K562 (cell line): Measurements from ENCODE around the gene BRME1. TPM values are rescaled to one million over a fixed set of nuclear protein-coding genes. Genes with fewer than 3 reads are reported as not detected.

Source experiments
- CBX1 ChIP-seq: sonication (generic); IDR thresholded peaks from 2 replicates; pipeline ENCODE4 v1.6.1; 2016; ENCODE audit warnings: antibody characterized with exemption, low read depth, mild to moderate bottlenecking
- LEF1 ChIP-seq: fragments of 450-650 bp; IDR thresholded peaks from 2 replicates; pipeline ENCODE4 v1.6.1; 2016; ENCODE audit warnings: mild to moderate bottlenecking
- NUFIP1 ChIP-seq: fragments of 450-650 bp; IDR thresholded peaks from 2 replicates; pipeline ENCODE4 v1.6.1; 2018; ENCODE audit not compliant: partially characterized antibody
- TAF15 ChIP-seq: fragments of 200-400 bp; formaldehyde crosslinking; IDR thresholded peaks from 2 replicates; pipeline ENCODE4 v1.6.1; 2017; ENCODE audit warnings: mild to moderate bottlenecking, low read depth, low read length, moderate library complexity
- TOE1 ChIP-seq, 2 experiments: fragments of 450-650 bp in 1 of 2; sonication (generic) in 1 of 2; formaldehyde crosslinking in 1 of 2; IDR thresholded peaks; 2 replicates each; pipeline versions ENCODE4 v1.7.1 to v1.8.0; 2016 to 2022; ENCODE audit warnings: borderline replicate concordance in 2 of 2, mild to moderate bottlenecking in 2 of 2, antibody characterized with exemption in 1 of 2, inconsistent platforms in 1 of 2, low read depth in 1 of 2, missing genetic modification reagents in 1 of 2, moderate library complexity in 1 of 2
- polyA plus RNA-seq, 8 experiments: library from polyadenylated mRNA; depleted of rRNA in 4 of 8; stranded (reverse) in 5 of 8; unstranded in 3 of 8; fragments of >200 nt; fragmentation: Nextera tagmentation in 2 of 8; fragmentation: Illumina TruSeq in 1 of 8; extraction: Ambion mirVana in 2 of 8; extraction: Trizol in 1 of 8; gene quantifications; 2 replicates each; pipeline versions ENCODE4 v1.2.1 to v1.2.3, GENCODE V29; 2011 to 2014; ENCODE audit warnings: inconsistent platforms in 1 of 8, missing spikeins in 1 of 8
- total RNA-seq, 7 experiments: library from RNA; depleted of rRNA in 6 of 7; stranded (reverse); fragments of >200 nt in 6 of 7; fragmentation: Illumina TruSeq in 2 of 7; extraction: Trizol in 2 of 7; gene quantifications; 2 replicates each; pipeline versions ENCODE4 v1.2.1 to v1.2.3, GENCODE V29; 2011 to 2021; ENCODE audit warnings: low replicate concordance in 1 of 7
- TF ChIP-seq, protein P1 (sequence below), 2 experiments: fragments of 450-650 bp; formaldehyde crosslinking in 1 of 2; IDR thresholded peaks; 2 replicates each; pipeline versions ENCODE4 v1.4.0 to v1.6.1; 2014 to 2020; ENCODE audit warnings: mild to moderate bottlenecking in 2 of 2, borderline replicate concordance in 1 of 2, low read depth in 1 of 2

The BRME1 gene
- total and polyA plus RNA-seq, 9 of the 15 experiments (the other 6 are each of a cell fraction or from before 2014, with no cell fraction given), result 0.75 to 6.1 (median 3.6) TPM

DNA sequence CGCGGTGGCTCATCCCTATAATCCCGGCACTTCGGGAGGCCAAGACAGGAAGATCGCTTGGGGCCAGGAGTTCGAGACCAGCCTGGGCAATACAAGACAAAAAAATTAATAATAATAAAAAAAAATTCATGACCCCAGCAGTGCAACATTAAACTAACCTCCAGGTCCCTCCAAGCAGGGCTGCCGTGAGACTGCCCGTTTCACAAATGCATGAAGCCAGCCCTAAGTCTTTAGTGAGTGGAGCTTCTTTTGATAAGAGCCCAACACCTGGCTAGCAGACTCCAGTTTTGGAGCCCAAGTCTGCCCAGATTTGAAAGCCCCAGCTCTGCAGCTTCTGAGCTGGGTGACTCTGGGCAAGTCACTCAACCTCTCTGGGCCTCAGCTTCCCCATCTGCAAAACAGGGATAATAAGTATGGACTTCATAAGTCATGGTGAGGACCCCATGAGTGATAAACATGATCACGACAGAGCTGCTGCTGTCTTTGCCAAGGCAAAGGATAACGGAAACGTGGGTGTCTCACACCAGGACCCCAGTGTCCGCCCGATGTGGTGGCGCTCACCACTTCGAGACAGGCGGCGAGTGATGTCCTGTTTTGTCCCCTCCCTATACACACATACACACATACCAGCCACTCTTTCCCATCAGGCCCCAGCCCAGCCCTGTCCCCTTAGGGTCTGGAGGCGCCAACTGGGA, 67.3 kb downstream of the BRME1 start (continued):
- peak; percentile 21 for TF ChIP-seq NUFIP1
- TF ChIP-seq TAF15, result no peak
- TF ChIP-seq, protein P1, sequence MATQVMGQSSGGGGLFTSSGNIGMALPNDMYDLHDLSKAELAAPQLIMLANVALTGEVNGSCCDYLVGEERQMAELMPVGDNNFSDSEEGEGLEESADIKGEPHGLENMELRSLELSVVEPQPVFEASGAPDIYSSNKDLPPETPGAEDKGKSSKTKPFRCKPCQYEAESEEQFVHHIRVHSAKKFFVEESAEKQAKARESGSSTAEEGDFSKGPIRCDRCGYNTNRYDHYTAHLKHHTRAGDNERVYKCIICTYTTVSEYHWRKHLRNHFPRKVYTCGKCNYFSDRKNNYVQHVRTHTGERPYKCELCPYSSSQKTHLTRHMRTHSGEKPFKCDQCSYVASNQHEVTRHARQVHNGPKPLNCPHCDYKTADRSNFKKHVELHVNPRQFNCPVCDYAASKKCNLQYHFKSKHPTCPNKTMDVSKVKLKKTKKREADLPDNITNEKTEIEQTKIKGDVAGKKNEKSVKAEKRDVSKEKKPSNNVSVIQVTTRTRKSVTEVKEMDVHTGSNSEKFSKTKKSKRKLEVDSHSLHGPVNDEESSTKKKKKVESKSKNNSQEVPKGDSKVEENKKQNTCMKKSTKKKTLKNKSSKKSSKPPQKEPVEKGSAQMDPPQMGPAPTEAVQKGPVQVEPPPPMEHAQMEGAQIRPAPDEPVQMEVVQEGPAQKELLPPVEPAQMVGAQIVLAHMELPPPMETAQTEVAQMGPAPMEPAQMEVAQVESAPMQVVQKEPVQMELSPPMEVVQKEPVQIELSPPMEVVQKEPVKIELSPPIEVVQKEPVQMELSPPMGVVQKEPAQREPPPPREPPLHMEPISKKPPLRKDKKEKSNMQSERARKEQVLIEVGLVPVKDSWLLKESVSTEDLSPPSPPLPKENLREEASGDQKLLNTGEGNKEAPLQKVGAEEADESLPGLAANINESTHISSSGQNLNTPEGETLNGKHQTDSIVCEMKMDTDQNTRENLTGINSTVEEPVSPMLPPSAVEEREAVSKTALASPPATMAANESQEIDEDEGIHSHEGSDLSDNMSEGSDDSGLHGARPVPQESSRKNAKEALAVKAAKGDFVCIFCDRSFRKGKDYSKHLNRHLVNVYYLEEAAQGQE (IDR thresholded peaks at IDR 0.05; ENCODE audit: borderline replicate concordance), result 0 out of 2 replicates have a peak, but pooled peaks have one; percentile 2
- TF ChIP-seq, protein P1 (CRISPR knock-in tag; IDR thresholded peaks at IDR 0.05; ENCODE audit: low read depth), result no peak
- peak; percentile 44; the same call in 1 of the 2 replicates for TF ChIP-seq CBX1
- peak; percentile 11; the same call in 1 of the 2 replicates for TF ChIP-seq LEF1
- TF ChIP-seq TOE1 (IDR thresholded peaks at IDR 0.05; ENCODE audit: borderline replicate concordance), result peak; percentile 27; the same call in 1 of the 2 replicates
- TF ChIP-seq TOE1 (CRISPR knock-in tag; IDR thresholded peaks at IDR 0.05; ENCODE audit: borderline replicate concordance, low read depth), result no peak
- TF ChIP-seq, all 486 proteins: peak for 46
